Skeletal muscle satellite cell (primary cell): ENCODE data around the gene ECSCR.
"Not testable (repeated sequence)": the region's sequence is repeated elsewhere in the genome, so short reads cannot be mapped to it uniquely, and the experiment has no call there.

Experiments
- H3K27me3 ChIP-seq: 2 replicates; pipeline ENCODE4 v1.7.0; 2013; ENCODE audit warnings: low read length; ENCODE audit not compliant: control insufficient read depth, insufficient read depth
- H3K36me3 ChIP-seq: 2 replicates; pipeline ENCODE4 v1.7.0; 2013; ENCODE audit warnings: mild to moderate bottlenecking, control low read depth, low read length; ENCODE audit not compliant: insufficient read depth
- H3K4me1 ChIP-seq: 2 replicates; pipeline ENCODE4 v1.7.0; 2013; ENCODE audit warnings: low read length; ENCODE audit not compliant: control insufficient read depth, insufficient read depth
- H3K4me2 ChIP-seq: 2 replicates; pipeline ENCODE4 v1.7.0; 2013; ENCODE audit warnings: mild to moderate bottlenecking, low read length
- H3K4me3 ChIP-seq: 2 replicates; pipeline ENCODE4 v1.7.0; 2013; ENCODE audit warnings: low read length
- H3K9ac ChIP-seq: 2 replicates; pipeline ENCODE4 v1.7.0; 2013; ENCODE audit warnings: mild to moderate bottlenecking, low read depth, low read length, moderate library complexity
- H3K9me3 ChIP-seq: replicated peaks from 2 replicates; pipeline ENCODE4 v1.7.0; 2013; ENCODE audit warnings: mild to moderate bottlenecking, control low read depth, low read length

ECSCR gene

DNA sequence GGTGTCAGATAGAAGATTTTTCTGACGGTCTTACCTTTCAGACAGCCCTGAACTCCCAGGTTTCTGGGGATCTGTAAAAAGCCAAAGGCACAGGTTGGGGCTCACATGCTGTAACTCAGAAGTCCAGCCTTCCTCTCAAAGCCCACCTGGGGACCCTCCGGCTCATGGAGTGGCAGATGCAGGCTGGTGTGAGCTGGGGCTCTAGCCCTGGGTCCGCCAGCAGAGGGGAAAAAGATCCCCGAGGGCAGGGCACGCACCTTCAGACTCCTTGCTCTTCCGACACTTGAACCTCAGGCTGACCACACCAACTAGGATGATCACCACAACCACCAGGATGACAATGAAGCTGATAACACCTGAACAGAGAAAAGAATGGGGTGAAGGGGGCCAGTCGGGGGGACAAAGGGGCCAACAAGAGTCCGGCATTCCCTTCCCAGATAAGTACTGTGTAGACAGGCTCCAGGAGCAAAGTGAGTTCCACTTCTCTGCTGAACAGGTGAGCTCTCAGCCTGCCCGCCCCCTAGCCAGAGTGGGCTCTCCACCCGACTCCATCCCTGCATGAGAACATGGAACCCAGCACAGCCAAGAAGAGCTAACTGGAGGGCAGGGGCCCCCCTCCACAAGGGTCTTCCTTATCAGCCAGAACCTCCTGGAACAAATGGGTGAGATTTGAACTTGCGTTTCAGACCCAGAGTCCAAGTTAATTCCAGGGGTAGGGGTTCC, 7.8 kb downstream of the ECSCR start:
- H3K4me3 ChIP-seq, result no peak overlapping the region
- H3K36me3 ChIP-seq, result no peaks in the 10 kb centered on the region
- H3K9me3 ChIP-seq, result no peaks in the 10 kb centered on the region
- H3K4me2 ChIP-seq, result no peak overlapping the region
- peaks cover 15% of the 10 kb centered on the region for H3K4me1 ChIP-seq
- H3K9ac ChIP-seq, result no peak overlapping the region
- H3K27me3 ChIP-seq, result no peaks in the 10 kb centered on the region

DNA sequence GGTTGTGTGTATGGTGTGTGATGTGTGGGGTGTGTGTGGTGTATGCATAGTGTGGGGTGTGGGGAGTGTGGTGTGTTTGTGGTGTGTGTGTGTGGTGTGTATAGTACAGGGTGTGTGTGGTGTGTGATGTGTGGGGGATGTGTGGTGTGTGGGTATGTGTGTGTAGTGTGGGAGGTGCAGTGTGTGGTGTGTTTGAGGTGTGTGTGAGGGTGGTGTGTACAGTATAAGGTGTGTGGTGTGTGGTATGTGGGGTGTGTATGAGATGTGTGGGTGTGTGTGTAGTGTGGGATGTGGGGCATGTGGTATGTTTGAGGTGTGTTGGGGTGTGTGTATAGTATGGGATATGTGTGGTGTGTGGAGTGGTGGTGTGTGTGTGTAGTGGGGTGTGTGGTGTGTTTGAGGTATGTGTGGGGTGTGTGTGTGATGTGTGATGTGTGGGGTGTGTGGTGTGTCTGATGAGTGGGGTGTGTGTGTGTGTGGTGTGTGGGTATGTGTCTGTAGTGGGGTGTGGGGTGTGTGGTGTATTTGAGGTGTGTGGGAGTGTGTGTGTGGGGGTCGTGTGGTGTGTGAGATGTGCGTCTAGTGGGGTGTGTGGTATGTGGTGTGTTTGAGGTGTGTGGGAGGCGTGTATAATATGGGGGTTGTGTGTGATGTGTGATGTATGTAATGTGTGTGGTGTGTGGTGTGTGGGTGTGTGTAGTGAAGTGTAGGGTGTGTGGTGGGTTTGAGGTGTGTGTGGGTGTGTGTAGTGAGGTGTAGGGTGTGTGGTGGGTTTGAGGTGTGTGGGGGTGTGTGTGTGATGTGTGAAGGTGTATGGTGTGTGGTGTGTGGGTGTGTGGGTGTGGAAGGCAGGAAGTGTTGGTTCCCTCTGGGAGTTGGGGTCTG, 8.6 kb downstream of the ECSCR start:
- Histone ChIP-seq H3K27me3 (no peaks in the 10 kb centered on the region), H3K9me3 (no peaks in the 10 kb centered on the region), H3K36me3 (no peaks in the 10 kb centered on the region), H3K4me1 (peaks cover 6% of the 10 kb centered on the region), H3K4me2 (no peak overlapping the region), H3K9ac (no peak overlapping the region), H3K4me3 (no peak overlapping the region)

DNA sequence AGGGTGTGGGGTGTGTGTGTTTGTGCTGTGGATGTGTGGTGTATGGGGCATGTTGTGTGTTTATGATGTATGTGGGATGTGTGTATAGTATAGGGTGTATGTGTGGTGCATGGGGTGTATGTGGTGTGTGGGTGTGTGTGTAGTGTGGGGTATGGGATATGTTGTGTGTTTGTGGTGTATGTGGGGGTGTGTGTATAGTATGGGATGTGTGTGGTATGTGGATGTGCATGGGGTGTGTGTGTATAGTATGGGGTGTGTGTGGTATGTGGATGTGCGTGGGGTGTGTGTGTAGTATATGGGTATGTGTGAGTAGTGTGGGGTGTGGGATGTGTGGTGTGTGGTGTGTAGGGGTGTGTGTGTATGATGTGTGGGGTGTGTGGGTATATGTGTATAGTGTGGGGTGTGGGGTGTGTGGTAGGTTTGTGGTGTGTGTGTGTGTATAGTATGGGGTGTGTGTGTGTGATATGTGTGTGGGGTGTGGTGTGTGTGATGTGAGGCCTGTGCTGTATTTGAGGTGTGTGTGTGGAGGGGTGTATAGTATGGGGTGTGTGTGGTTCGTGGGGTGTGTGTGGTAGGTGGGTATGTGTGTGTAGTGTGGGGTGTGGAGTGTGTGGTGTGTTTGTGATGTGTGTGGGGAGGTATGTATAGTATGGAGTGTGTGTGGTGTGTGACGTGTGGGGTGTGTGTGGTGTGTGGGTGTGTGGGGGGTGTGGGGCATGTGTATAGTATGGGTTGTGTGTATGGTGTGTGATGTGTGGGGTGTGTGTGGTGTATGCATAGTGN, 10.5 kb downstream of the ECSCR start:
- Histone ChIP-seq H3K4me3 (no peak overlapping the region), H3K27me3 (no peaks in the 10 kb centered on the region), H3K9me3 (no peaks in the 10 kb centered on the region), H3K4me1 (no peaks in the 10 kb centered on the region), H3K9ac (no peak overlapping the region), H3K4me2 (no peak overlapping the region), H3K36me3 (no peaks in the 10 kb centered on the region)

DNA sequence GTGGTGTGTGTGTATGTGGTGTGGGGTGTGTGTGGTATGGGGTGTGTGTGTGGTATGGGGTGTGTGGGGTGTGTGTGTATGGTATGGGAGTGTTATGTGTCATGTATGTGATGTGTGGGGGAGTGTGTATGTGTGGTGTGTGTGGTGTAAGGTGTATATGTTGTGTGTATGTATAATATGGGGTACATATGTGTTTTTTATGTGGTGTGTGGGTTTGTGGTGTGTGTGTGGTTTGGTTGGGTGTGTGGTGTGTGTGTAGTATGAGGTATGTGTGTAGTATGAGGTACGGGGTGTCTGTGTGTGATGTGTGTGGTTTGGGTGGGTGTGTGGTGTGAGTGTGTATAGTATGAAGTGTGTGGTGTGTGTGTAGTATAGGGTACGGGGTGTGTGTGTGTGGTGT, 11.4 kb downstream of the ECSCR start:
- Histone ChIP-seq H3K9ac (no peak overlapping the region), H3K4me1 (no peaks in the 10 kb centered on the region), H3K36me3 (no peaks in the 10 kb centered on the region), H3K27me3 (no peaks in the 10 kb centered on the region), H3K4me3 (no peak overlapping the region), H3K4me2 (no peak overlapping the region), H3K9me3 (no peaks in the 10 kb centered on the region)

DNA sequence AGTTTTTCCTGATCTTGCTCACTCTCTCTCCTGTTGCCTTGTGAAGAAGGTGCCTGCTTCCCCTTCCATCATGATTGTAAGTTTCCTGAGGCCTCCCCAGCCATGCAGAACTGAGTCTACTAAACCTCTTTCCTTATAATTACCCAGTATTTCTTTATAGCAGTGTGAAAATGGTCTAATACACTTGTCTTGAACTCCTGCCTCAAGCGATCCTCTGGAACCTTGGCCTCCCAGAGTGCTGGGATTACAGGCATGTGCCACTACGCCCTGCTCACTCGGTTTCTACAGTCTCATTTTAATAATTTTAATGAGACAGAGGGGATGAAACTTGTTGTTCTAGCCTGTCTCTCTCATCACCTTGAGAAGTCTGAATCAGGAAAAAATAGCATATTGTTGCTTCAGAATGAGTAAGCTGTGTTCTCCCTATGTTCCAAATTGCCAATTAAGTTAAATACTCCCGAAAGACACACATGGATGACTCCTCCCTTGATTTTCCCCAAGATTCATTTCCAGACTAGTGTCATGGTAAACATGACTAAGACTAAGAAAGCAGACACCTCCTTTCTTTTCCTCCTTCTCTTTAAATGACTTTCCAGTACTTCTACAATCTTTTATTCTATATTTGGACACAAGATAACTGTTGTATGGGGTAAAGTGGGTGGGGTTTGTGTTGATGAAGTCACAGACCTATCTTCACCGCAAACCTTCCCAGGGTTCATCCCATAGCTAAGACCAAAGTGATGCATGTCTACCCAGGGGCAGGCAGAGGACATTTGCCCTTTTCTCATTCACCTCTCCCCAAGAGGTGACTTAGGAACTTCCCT, 15.4 kb downstream of the ECSCR start:
- Histone ChIP-seq H3K9ac (no peak overlapping the region), H3K36me3 (no peaks in the 10 kb centered on the region), H3K4me2 (no peak overlapping the region), H3K27me3 (no peaks in the 10 kb centered on the region), H3K4me3 (no peak overlapping the region), H3K9me3 (no peaks in the 10 kb centered on the region), H3K4me1 (peaks cover 21% of the 10 kb centered on the region)

DNA sequence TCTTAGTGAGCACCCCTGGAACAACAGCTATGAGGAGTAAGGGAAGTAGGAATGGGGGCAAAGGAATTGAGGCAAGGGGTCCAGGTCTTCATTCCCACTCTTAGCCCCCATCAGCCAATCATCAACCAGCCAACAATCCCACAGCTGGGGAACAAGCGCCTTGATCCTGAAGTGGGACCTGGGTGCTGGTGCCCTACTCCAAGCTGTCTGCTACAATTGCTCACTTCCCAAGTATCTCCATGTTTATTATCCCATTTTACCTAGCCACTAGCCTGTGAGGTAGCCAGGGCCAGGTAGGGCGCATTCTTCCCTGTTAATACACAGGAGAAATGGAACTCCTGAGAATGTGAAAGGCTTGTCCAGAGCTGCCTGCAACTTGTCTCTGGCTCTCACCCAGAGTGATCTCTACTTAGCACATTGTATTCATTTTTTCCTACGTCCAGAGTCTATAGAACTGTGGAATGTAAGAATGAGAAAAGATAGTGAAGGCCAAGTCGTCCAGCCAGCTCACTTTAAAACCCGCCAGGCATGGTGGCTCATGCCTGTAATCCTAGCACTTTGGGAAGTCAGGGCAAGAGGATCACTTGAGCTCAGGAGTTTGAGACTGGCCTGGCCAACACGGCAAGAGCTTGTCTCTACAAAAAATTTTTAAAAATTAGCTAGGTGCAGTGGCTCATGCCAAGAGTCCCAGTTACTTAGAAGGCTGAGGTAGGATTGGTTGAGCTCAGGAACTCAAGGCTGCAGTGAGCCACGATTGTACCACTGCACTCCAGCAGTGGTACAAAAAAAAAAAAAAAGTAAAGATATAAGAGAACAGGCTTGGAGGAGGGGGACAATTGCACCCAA, 17.0 kb downstream of the ECSCR start:
- peaks cover 21% of the 10 kb centered on the region for H3K4me1 ChIP-seq
- no peak overlapping the region for H3K4me3 ChIP-seq
- no peaks in the 10 kb centered on the region for H3K36me3 ChIP-seq
- H3K9me3 ChIP-seq, result no peaks in the 10 kb centered on the region
- no peaks in the 10 kb centered on the region for H3K27me3 ChIP-seq
- H3K4me2 ChIP-seq, result no peak overlapping the region
- no peak overlapping the region for H3K9ac ChIP-seq

DNA sequence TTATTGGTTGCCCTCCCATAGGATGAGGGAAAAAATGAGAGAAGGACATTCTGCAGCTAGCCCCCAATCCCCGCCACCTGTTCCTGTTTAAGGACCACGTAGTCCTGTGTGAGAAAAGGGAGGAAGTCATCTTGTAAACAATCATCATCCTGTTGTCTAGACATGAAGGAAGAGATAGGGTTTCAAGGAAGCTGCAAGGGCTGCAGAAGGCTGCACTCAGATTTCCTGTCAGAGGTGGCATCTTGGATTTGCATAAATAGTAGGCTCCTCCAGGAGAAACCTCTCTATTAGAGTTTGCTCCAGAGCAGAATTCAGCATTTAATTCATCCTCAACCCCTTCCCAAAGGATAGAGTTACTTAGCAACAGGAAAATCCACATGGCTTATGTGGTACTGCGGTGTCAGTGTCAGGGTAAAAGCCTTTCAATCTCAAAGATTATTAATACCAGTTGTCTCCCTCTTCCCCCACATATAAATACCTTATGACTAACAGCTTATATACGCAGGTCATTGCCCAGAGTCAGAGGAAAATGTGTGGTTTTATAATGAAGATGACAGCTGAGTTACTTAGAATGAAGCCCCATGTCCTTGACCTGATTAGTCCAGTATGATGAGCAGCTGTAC, 18.6 kb downstream of the ECSCR start:
- Histone ChIP-seq H3K9me3 (no peaks in the 10 kb centered on the region), H3K4me3 (no peak overlapping the region), H3K9ac (peak overlapping the region; percentile 11), H3K36me3 (no peaks in the 10 kb centered on the region), H3K27me3 (no peaks in the 10 kb centered on the region), H3K4me1 (peaks cover 27% of the 10 kb centered on the region), H3K4me2 (peak overlapping the region; percentile 47)

DNA sequence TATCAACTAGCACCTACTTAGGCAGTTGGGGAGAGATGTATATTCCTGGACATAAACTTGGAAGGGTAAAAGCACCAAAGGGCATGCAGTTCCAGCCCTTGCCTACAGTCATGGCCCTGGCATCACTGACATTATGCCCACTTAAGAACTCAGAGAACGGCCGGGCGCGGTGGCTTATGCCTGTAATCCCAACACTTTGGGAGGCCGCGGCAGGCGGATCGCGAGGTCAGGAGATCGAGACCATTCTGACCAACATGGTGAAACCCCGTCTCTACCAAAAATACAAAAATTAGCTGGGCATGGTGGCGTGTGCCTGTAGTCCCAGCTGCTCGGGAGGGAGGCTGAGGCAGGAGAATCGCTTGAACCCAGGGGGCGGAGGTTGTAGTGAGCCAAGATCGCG, 22.1 kb downstream of the ECSCR start:
- H3K9me3 ChIP-seq, H3K36me3 ChIP-seq, H3K4me2 ChIP-seq, H3K27me3 ChIP-seq, H3K9ac ChIP-seq, H3K4me3 ChIP-seq: not testable (repeated sequence)
- peaks cover 31% of the 10 kb centered on the region for H3K4me1 ChIP-seq

DNA sequence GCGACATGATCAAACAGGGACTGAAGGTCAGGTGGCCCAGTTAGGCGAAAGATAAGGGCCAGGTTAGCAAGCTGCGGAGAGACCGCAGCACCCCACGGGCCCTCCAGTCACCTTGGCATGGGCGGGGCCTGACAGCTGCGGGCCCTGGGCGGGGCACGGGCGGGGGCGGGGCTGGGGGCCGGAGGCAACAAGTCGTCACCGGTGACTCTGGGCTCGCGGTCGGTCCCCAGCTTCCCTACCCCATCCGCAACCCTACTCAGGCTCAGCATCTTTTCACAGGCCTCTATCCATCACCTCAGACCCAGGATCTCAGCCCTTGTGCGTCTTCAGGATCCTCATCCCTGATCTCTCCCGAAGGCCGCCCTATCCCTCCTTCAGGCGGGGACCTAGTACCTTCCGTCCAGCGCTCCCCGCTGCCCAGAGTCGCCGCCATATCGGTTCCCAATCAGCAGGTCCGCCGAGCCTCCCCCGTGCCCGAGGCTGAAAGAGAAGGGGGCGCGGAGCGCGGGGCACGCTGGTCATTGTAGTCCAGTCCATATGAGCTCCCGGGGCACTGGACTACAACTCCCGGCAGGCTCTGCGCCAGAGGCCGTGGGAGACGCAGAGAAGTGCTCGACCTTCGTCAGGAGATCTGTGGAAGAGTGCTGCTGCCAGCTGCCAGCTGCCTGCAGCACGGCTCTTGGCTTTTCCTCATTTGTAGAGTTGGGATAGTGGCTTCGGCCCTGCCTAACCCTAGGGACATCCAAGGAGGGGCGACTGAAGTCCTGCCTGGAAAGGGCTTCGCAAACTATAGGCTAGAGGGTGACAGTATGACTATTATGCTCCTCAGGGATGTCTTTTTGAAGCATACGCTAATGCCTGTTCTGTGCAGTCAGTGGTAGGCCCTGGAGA, 23.3 kb downstream of the ECSCR start, which contains the start of gene DNAJC18:
Gene DNAJC18, minus strand, starts transcription at position 513 of the 891 bp plus-strand sequence. Its CDS starts 80 bp downstream, at position 433.
- peak within 1 kb of the TSS; percentile 96 for H3K4me3 ChIP-seq
- H3K9ac ChIP-seq, result peak within 1 kb of the TSS; percentile 96
- H3K4me2 ChIP-seq, result peak within 1 kb of the TSS; percentile 92
- H3K9me3 ChIP-seq, result no peaks in the 10 kb centered on the region
- no peaks in the 10 kb centered on the region for H3K27me3 ChIP-seq
- H3K36me3 ChIP-seq, result no peaks in the 10 kb centered on the region
- peaks cover 24% of the 10 kb centered on the region for H3K4me1 ChIP-seq
